Stimulated activated CD4-positive, alpha-beta T cell treated with anti-CD3 and anti-CD28 coated beads, TNF-alpha, amount 100 ng/mL, for 48 hours (primary cell): ENCODE measurements around the gene RRAD.
A peak's percentile ranks its signal among the peaks of the same experiment; 100 is the strongest.
"Not testable (repeated sequence)": the region's sequence is repeated elsewhere in the genome, so short reads cannot be mapped to it uniquely, and the experiment has no call there.

Source experiments
- DNase-seq, 3 donors: peaks; one replicate each; pipeline ENCODE4 v3.0.0-alpha.2; 2020; ENCODE audit warnings: low read depth in 3 of 3

RRAD gene

GRCh38 chr16:66950971-66951790 is 25.8 kb upstream of the RRAD start:
- DNase-seq = no peak

GRCh38 chr16:66950437-66950836 is 25.1 kb upstream of the RRAD start:
- DNase-seq = no peak

GRCh38 chr16:66949472-66949871 is 24.1 kb upstream of the RRAD start:
- no peak for DNase-seq

- DNase-seq = no peak
Observed at GRCh38 chr16:66948837-66949225, 23.5 kb upstream of the RRAD start.

GRCh38 chr16:66948134-66948836 is 22.9 kb upstream of the RRAD start:
- DNase-seq = no peak

- DNase-seq = peak; percentile 65 to 75 (median 75)
Observed at GRCh38 chr16:66947302-66948065, 22.1 kb upstream of the RRAD start.

GRCh38 chr16:66946974-66947301 is 21.6 kb upstream of the RRAD start:
- DNase-seq = no peak

GRCh38 chr16:66946541-66946940 is 21.2 kb upstream of the RRAD start:
- DNase-seq = no peak

GRCh38 chr16:66945939-66946338 is 20.6 kb upstream of the RRAD start:
- DNase-seq = no peak

GRCh38 chr16:66944971-66945370 is 19.6 kb upstream of the RRAD start:
- DNase-seq = not testable (repeated sequence)

- no peak for DNase-seq
Observed at GRCh38 chr16:66944054-66944441, 18.7 kb upstream of the RRAD start.

- no peak for DNase-seq
Observed at GRCh38 chr16:66943426-66944053, 18.2 kb upstream of the RRAD start.

- DNase-seq = no peak
Observed at GRCh38 chr16:66942981-66943380, 17.6 kb upstream of the RRAD start.

GRCh38 chr16:66940236-66940635 is 14.9 kb upstream of the RRAD start:
- no peak for DNase-seq

- DNase-seq = no peak
Observed at GRCh38 chr16:66939366-66939765, 14.0 kb upstream of the RRAD start.

GRCh38 chr16:66937725-66938337 is 12.5 kb upstream of the RRAD start:
- no peak for DNase-seq

- no peak for DNase-seq
Observed at GRCh38 chr16:66936889-66937554, 11.7 kb upstream of the RRAD start.

GRCh38 chr16:66936462-66936861 is 11.1 kb upstream of the RRAD start:
- DNase-seq = no peak

GRCh38 chr16:66935314-66936011 is 10.1 kb upstream of the RRAD start, which contains the start of gene CES2:
CES2 (plus strand) TSS chr16:66935516; CDS start chr16:66935636, 120 bp downstream.
- no peak for DNase-seq

GRCh38 chr16:66934839-66935313 is 9.5 kb upstream of the RRAD start:
- not testable (repeated sequence) for DNase-seq
